Cardiac fibroblast (primary cell): ENCODE data around the gene RAPGEF1.

ENCODE experiments used
- DNase-seq, 2 donors: peaks; one replicate each; pipeline versions ENCODE4 v3.0.0 to v3.0.0-alpha.2; 2010; ENCODE audit warnings: low read depth in 2 of 2
- H3K4me3 ChIP-seq, 2 donors: replicated peaks in 1 of 2; 1 replicate in 1 of 2; 2 replicates in 1 of 2; pipeline ENCODE4 v1.5.1; 2011; ENCODE audit warnings: low read depth in 2 of 2, low read length in 2 of 2, mild to moderate bottlenecking in 2 of 2, moderate library complexity in 1 of 2
- CTCF ChIP-seq: IDR thresholded peaks from one replicate; pipeline ENCODE4 v1.5.1; 2011; ENCODE audit warnings: low read depth, mild to moderate bottlenecking, low read length, inconsistent platforms

Gene RAPGEF1

GRCh38 chr9:131611586-131612315, 128.1 kb downstream of the RAPGEF1 start:
- H3K4me3 ChIP-seq: no peak overlapping the region
- no peak for TF ChIP-seq CTCF
- DNase-seq: no peak

- DNase-seq: peak; percentile 67 to 95
- H3K4me3 ChIP-seq: no peak overlapping the region
- no peak for TF ChIP-seq CTCF
These were observed 129.6 kb downstream of the RAPGEF1 start for GRCh38 chr9:131610231-131610761.

DNA sequence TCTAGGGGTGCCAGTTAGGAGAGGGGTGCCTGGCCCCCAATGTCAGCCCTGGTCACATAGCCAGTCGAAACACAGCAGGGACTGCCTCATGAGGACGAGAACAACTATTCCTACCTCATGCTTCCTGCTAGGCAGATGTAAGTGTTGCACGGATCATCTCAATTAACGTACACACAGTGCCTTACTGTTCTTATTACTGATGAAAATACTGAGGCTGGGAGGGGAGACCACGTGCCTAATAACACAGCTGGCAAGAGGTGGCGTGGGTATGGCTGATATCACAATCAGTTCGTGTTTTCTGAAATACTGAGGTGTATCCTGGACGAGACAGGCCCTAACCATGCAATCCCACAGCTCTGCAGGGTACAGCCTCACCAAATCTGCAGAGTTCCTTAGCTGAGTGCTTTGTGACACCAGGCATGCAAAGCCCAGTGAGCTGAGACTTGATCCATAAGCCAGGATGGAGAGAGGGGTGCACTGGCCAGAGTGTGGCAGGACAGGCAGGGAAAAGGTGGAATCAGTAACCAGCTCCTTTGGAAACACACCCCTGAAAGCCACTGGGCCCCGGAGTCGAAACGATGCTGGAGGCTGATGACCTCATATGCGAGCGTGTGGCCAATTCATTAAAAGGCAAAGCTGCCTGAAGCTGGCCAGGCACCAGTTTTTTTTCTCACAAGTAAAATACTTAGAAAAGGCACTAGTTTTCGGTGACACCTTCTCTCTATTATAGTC, 130.6 kb downstream of the RAPGEF1 start:
- no peak for TF ChIP-seq CTCF
- no peak overlapping the region for H3K4me3 ChIP-seq
- DNase-seq: peak; percentile 55 to 75

- peak; percentile 88 to 92 for DNase-seq
- no peak for TF ChIP-seq CTCF
- peak overlapping the region in 1 of 2 donors; percentile 19 for H3K4me3 ChIP-seq
These were observed 131.3 kb downstream of the RAPGEF1 start for GRCh38 chr9:131608493-131609037.

- no peak for TF ChIP-seq CTCF
These were observed 132.3 kb downstream of the RAPGEF1 start for GRCh38 chr9:131607591-131607990.

DNA sequence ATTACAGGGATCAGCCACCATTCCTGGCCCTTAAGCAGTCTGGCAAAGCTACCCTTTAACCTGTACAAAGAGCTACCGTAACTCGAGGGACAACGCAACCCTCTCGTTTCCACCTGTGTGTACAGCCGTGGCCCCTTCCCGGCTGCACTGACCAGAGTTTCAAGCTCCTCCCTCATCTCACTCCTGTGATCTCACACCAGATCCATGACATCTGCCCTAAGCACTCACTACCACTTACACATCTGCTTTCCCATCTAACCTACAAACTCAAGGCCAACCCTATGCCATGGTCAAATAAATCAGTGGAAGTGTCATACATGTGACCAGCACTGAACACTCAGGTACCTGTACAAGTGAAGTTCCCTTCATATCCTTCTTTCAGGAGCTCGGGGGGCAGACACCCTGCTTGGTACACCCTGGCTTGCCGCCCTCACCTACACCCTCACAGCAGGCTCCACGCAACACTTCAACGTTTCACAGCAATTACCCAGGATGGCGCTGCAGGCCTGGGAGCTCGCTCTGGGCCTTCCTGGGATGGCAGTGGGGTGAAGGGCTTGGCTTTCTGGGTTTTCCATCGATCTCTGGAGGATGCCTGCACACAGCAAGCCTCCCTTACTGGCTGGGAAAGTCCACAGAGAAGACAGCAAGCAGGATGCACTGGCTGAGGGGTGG, 132.8 kb downstream of the RAPGEF1 start:
- no peak overlapping the region for H3K4me3 ChIP-seq
- no peak for DNase-seq
- TF ChIP-seq CTCF: no peak

More at GRCh38 chr9:131607591-131607990, 132.3 kb downstream of the RAPGEF1 start:
- H3K4me3 ChIP-seq: no peak overlapping the region
- no peak for DNase-seq
